HFFc6 (cell line): ENCODE data around the gene SPOPL. TPM values are rescaled to one million over a fixed set of nuclear protein-coding genes. Genes with fewer than 3 reads are reported as not detected.

ENCODE experiments used
- DNase-seq: peaks from one replicate; pipeline ENCODE4 v3.0.0-alpha.2; 2018
- H3K27ac Mint-ChIP-seq: 2 replicates; pipeline ENCODE4 v1.8.0; 2020; ENCODE audit warnings: mild to moderate bottlenecking, mixed read lengths
- H3K27me3 Mint-ChIP-seq: 2 replicates; pipeline ENCODE4 v1.8.0; 2021; ENCODE audit warnings: mild to moderate bottlenecking, moderate library complexity, mixed read lengths; ENCODE audit not compliant: insufficient read depth
- H3K36me3 Mint-ChIP-seq: 2 replicates; pipeline ENCODE4 v1.8.0; 2021; ENCODE audit warnings: low read depth, mixed read lengths
- H3K4me1 Mint-ChIP-seq: 2 replicates; pipeline ENCODE4 v1.8.0; 2020; ENCODE audit warnings: low read depth, mixed read lengths
- H3K4me3 Mint-ChIP-seq: 2 replicates; pipeline ENCODE4 v1.8.0; 2020; ENCODE audit warnings: mild to moderate bottlenecking, moderate library complexity, mixed read lengths
- H3K9me3 Mint-ChIP-seq: 2 replicates; pipeline ENCODE4 v1.8.0; 2020; ENCODE audit warnings: mild to moderate bottlenecking, mixed read lengths
- total RNA-seq, 6 experiments: library from RNA; stranded (reverse); fragmentation: NEBNext Ultra II Directional; extraction: Animal tissue kit (Norgen Biotek cat#: 25700); gene quantifications; 2 replicates in 1 of 6; 3 replicates in 5 of 6; pipeline ENCODE4 v1.2.3, GENCODE V29; 2021
- TF ChIP-seq, protein P1 (sequence below): fragments of 200-600 bp; sonication (generic); IDR thresholded peaks from 2 replicates; pipeline ENCODE4 v1.5.0; 2021; ENCODE audit warnings: antibody characterized with exemption, mild to moderate bottlenecking

The SPOPL gene
- total RNA-seq, 6 experiments from 2014 or later: 9.5 to 13.6 (median 12.3) TPM

DNA sequence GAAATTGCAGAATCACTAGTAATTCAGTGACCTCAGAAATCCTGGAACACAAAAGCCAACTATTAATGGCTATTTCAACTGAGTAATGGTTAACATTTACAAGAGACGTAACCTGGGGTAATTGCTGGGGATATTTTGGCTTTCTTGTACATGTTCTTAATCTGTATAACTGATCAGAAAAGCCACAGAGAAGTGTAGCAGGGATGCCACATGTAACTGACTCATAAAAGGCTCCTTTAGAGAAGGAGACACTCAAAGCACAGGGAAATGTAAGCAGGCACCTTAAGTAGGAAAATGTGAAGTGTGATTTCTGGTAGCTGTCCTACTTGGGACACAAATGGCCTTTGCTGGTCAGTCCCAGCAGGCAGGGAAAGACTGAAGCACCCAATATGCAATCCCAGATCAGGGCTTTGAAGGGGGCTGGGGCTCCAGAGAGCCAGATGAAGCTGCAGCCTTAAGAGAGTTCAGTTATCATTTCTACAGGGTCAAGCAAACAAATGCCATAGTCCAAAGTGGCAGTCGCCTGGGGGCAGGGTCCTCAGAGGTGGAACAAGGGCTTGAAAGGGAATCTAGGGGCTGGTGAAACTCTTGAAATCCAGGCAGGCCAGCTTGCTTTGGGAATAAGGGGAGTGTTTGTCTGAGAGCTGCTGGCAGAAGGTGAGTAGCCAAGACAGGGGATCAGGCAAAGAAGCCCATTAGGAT lies 7.2 kb upstream of the SPOPL start:
- H3K4me3 Mint-ChIP-seq: no peak overlapping the region
- H3K27ac Mint-ChIP-seq: no peak overlapping the region
- DNase-seq: no peak
- H3K27me3 Mint-ChIP-seq: no peaks in the 10 kb centered on the region; the same call in 1 of the 2 replicates
- no peaks in the 10 kb centered on the region for H3K4me1 Mint-ChIP-seq
- TF ChIP-seq, protein P1, sequence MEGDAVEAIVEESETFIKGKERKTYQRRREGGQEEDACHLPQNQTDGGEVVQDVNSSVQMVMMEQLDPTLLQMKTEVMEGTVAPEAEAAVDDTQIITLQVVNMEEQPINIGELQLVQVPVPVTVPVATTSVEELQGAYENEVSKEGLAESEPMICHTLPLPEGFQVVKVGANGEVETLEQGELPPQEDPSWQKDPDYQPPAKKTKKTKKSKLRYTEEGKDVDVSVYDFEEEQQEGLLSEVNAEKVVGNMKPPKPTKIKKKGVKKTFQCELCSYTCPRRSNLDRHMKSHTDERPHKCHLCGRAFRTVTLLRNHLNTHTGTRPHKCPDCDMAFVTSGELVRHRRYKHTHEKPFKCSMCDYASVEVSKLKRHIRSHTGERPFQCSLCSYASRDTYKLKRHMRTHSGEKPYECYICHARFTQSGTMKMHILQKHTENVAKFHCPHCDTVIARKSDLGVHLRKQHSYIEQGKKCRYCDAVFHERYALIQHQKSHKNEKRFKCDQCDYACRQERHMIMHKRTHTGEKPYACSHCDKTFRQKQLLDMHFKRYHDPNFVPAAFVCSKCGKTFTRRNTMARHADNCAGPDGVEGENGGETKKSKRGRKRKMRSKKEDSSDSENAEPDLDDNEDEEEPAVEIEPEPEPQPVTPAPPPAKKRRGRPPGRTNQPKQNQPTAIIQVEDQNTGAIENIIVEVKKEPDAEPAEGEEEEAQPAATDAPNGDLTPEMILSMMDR: no peak
- peaks cover 6% of the 10 kb centered on the region; the same call in 1 of the 2 replicates for H3K36me3 Mint-ChIP-seq
- H3K9me3 Mint-ChIP-seq: no peaks in the 10 kb centered on the region

DNA sequence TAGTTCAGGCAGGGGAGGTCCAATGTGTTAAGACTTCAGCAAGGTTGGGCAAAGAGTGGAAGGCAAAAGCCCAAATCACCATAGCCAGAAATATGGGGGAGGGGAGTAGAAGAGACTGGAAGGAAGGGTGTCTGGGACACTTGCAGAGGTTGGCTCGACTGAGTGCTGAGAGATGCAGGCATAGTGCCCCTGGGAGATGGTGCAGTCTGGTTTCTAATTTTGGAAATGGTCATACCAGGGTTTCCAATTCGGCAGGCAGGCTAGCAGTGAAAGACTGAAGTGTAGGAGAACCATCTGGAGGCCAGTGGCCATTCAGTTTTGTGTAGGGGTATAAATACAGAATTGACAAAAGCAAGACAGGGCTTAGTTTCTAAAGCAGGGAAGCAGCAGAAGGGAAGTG lies 6.2 kb upstream of the SPOPL start:
- TF ChIP-seq, protein P1: no peak
- Mint-ChIP-seq H3K27ac (no peak overlapping the region), H3K4me3 (no peak overlapping the region)

DNA sequence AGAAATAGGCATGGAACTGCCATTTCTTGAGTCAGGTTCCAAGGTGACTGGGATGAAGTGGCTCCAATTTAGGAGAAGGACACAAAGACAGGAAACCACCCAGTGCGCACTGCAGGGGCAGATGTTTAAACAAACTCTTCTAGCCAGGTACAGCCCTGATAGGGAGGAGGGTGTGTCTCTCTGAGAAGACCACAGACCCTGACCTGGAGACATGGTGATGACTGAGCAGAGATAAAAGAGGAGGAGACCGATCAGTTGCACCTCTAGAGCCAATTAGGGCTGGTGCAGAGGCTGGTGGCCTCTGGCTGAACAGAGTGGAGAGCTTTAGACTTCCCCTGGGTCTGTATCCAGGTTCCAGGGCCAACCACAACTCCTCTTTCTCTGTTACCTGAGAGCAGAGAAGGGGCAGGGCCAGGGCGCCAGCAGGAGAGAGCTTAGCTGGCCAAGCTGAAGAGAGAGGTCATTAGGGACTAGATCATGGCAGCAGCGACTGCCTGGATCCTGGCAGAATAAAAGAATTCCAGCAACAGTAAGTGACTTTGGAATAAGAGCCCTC lies 5.4 kb upstream of the SPOPL start:
- TF ChIP-seq, protein P1: no peak

More for the DNA sequence above, 6.2 kb upstream of the SPOPL start:
- Mint-ChIP-seq H3K27me3 (no peaks in the 10 kb centered on the region; the same call in 1 of the 2 replicates), H3K36me3 (peaks cover 6% of the 10 kb centered on the region; the same call in 1 of the 2 replicates), H3K4me1 (no peaks in the 10 kb centered on the region), H3K9me3 (no peaks in the 10 kb centered on the region)
- no peak for DNase-seq

DNA sequence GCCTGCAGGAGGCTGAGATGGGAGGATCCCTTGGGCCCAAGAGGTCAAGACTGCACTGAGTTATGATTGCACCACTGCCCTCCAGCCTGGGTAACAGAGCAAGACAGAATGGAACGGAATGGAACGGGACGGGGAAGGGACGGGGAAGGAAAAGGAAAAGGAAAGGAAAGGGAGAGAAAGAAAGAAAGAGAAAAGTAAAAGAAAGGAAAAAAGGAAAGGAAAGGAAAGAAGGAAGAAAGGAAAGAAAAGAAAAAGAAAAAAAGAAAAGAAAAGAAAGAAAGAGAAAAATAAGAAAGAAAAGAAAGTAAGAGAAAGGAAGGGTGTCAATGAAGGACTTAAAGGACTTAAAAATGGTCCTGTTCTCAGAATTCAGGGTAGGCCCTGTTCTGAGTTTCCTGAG lies 4.3 kb upstream of the SPOPL start:
- TF ChIP-seq, protein P1: no peak
- no peaks in the 10 kb centered on the region for H3K9me3 Mint-ChIP-seq
- H3K27ac Mint-ChIP-seq: no peak overlapping the region
- no peak for DNase-seq
- H3K4me1 Mint-ChIP-seq: peaks cover 6% of the 10 kb centered on the region; the same call in 1 of the 2 replicates
- peaks cover 8% of the 10 kb centered on the region for H3K36me3 Mint-ChIP-seq
- no peak overlapping the region for H3K4me3 Mint-ChIP-seq
- no peaks in the 10 kb centered on the region; the same call in 1 of the 2 replicates for H3K27me3 Mint-ChIP-seq

More for the DNA sequence above, 5.4 kb upstream of the SPOPL start:
- Mint-ChIP-seq H3K4me1 (peaks cover 5% of the 10 kb centered on the region; the same call in 1 of the 2 replicates), H3K36me3 (peaks cover 6% of the 10 kb centered on the region; the same call in 1 of the 2 replicates), H3K27me3 (no peaks in the 10 kb centered on the region; the same call in 1 of the 2 replicates), H3K4me3 (no peak overlapping the region), H3K27ac (no peak overlapping the region), H3K9me3 (no peaks in the 10 kb centered on the region)
- DNase-seq: no peak

DNA sequence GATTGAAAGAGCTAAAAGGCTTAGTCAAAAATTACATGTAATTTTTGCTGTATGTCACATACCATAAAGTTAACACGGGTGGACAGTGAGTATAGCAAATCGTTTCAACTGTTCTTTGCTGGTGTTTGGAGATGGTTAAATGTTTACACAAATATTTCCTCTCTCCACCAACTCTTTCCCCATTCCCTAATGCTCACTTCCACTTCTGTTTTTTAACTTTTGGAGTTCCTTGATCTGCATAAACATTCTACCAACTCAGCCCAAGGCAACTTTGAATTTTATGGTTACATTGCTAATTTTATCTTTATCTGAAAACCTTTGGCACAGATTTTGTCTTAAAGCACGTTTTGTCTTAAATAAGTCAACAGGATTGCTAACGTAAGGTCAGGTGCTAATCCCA lies 1.9 kb upstream of the SPOPL start:
- TF ChIP-seq, protein P1: no peak
- Mint-ChIP-seq H3K4me3 (peak overlapping the region; percentile 24; the same call in 1 of the 2 replicates), H3K4me1 (peaks cover 27% of the 10 kb centered on the region), H3K27me3 (no peaks in the 10 kb centered on the region; the same call in 1 of the 2 replicates), H3K9me3 (no peaks in the 10 kb centered on the region), H3K36me3 (peaks cover 10% of the 10 kb centered on the region), H3K27ac (no peak overlapping the region)
- DNase-seq: no peak
